Fibroblast of lung (primary cell): ENCODE results near the gene CNTFR. TPM values are rescaled to one million over a fixed set of nuclear protein-coding genes. Genes with fewer than 3 reads are reported as not detected.
A peak's percentile ranks its signal among the peaks of the same experiment; 100 is the strongest.

Experiments
- DNase-seq, 2 donors: peaks; one replicate each; pipeline versions ENCODE4 v3.0.0 to v3.0.0-alpha.2; 2010; ENCODE audit warnings: low read depth in 2 of 2
- H2AFZ ChIP-seq: 2 replicates; pipeline ENCODE4 v1.5.1; 2012; ENCODE audit warnings: low read length, control low read depth, inconsistent platforms
- H3K27ac ChIP-seq: 2 replicates; pipeline ENCODE4 v1.5.1; 2011; ENCODE audit warnings: low read length, control low read depth; ENCODE audit not compliant: insufficient read depth
- H3K27me3 ChIP-seq: 2 replicates; pipeline ENCODE4 v1.5.1; 2011; ENCODE audit warnings: mild to moderate bottlenecking, low read length; ENCODE audit not compliant: control insufficient read depth, insufficient read depth
- H3K36me3 ChIP-seq: 2 replicates; pipeline ENCODE4 v1.5.1; 2011; ENCODE audit warnings: low read length; ENCODE audit not compliant: control insufficient read depth, insufficient read depth
- H3K4me1 ChIP-seq: 2 replicates; pipeline ENCODE4 v1.5.1; 2011; ENCODE audit warnings: low read length; ENCODE audit not compliant: control insufficient read depth, insufficient read depth; ENCODE audit errors: extremely low read depth
- H3K4me2 ChIP-seq: 2 replicates; pipeline ENCODE4 v1.5.1; 2011; ENCODE audit warnings: low read length, control low read depth; ENCODE audit not compliant: insufficient read depth; ENCODE audit errors: extremely low read depth
- H3K4me3 ChIP-seq, 4 experiments: fragments of 200-600 bp in 1 of 4; sonication (generic) in 1 of 4; replicated peaks in 1 of 4; 2 replicates each; pipeline ENCODE4 v1.5.1; 2011 to 2016; ENCODE audit warnings: low read length in 4 of 4, low read depth in 3 of 4, mild to moderate bottlenecking in 3 of 4, control low read depth in 2 of 4, inconsistent platforms in 1 of 4, mixed read lengths in 1 of 4; ENCODE audit not compliant: insufficient read depth in 1 of 4; ENCODE audit errors: control extremely low read depth in 1 of 4
- H3K79me2 ChIP-seq: 2 replicates; pipeline ENCODE4 v1.5.1; 2012; ENCODE audit warnings: mild to moderate bottlenecking, low read length, inconsistent platforms; ENCODE audit not compliant: control insufficient read depth, insufficient read depth
- H3K9ac ChIP-seq: 2 replicates; pipeline ENCODE4 v1.5.1; 2011; ENCODE audit warnings: mild to moderate bottlenecking, low read length, control low read depth; ENCODE audit not compliant: insufficient read depth
- H3K9me3 ChIP-seq: 2 replicates; pipeline ENCODE4 v1.5.1; 2012; ENCODE audit warnings: low read depth, low read length; ENCODE audit not compliant: control insufficient read depth, insufficient read depth
- H4K20me1 ChIP-seq: 2 replicates; pipeline ENCODE4 v1.5.1; 2011; ENCODE audit warnings: low read length; ENCODE audit not compliant: control insufficient read depth, insufficient read depth; ENCODE audit errors: extremely low read depth
- CTCF ChIP-seq, 2 donors: IDR thresholded peaks in 1 of 2; conservative IDR thresholded peaks in 1 of 2; 1 replicate in 1 of 2; 2 replicates in 1 of 2; pipeline ENCODE4 v1.5.1; 2011 to 2012; ENCODE audit warnings: low read length in 2 of 2, control low read depth in 1 of 2, inconsistent platforms in 1 of 2, low read depth in 1 of 2, mild to moderate bottlenecking in 1 of 2
- EZH2 ChIP-seq: IDR thresholded peaks from 2 replicates; pipeline ENCODE4 v1.5.1; 2012; ENCODE audit warnings: low read length, control low read depth, mild to moderate bottlenecking; ENCODE audit errors: missing control alignments
- polyA plus RNA-seq, 2 donors: library from polyadenylated mRNA; depleted of rRNA in 1 of 2; stranded (reverse) in 1 of 2; unstranded in 1 of 2; fragments of >200 nt; gene quantifications; 2 replicates each; pipeline ENCODE4 v1.2.1, GENCODE V29; 2011 to 2012; ENCODE audit warnings: missing spikeins in 1 of 2
- total RNA-seq: library from RNA; depleted of rRNA; stranded (reverse); fragments of >200 nt; gene quantifications from 2 replicates; pipeline ENCODE4 v1.2.1, GENCODE V29; 2014

CNTFR gene
- total and polyA plus RNA-seq, 2 donors (not counting 1 experiment from before 2014, with no cell fraction given) = not detected

GRCh38 chr9:34612788-34613390 is 23.4 kb upstream of the CNTFR start:
- Histone ChIP-seq H3K27me3 (no peaks in the 10 kb centered on the region), H3K9me3 (no peaks in the 10 kb centered on the region), H3K4me1 (peaks cover 7% of the 10 kb centered on the region), H3K4me3 (peak overlapping the region; percentile 21 to 93 (median 76)), H3K4me2 (peak overlapping the region; percentile 79), H4K20me1 (no peaks in the 10 kb centered on the region), H2AFZ (peak overlapping the region; percentile 70), H3K36me3 (peaks cover 18% of the 10 kb centered on the region), H3K27ac (peak overlapping the region; percentile 17), H3K79me2 (no peaks in the 10 kb centered on the region), H3K9ac (no peak overlapping the region)
- TF ChIP-seq CTCF (conservative IDR thresholded peaks at IDR 0.05 in 1 of 2, IDR thresholded peaks at IDR 0.05 in 1 of 2; ENCODE audit: low read depth in 1 of 2, low read length in 2 of 2) = peak; percentile 73 to 90
- TF ChIP-seq EZH2 = no peak
- DNase-seq = peak; percentile 54 to 72

- TF ChIP-seq CTCF (conservative IDR thresholded peaks at IDR 0.05 in 1 of 2, IDR thresholded peaks at IDR 0.05 in 1 of 2; ENCODE audit: low read depth in 1 of 2, low read length in 2 of 2) = no peak
- TF ChIP-seq EZH2 = no peak
- Histone ChIP-seq H3K27ac (peak within 1 kb of the TSS; percentile 84), H3K4me3 (peak within 1 kb of the TSS; percentile 85 to 93 (median 86)), H3K36me3 (peaks cover 14% of the 10 kb centered on the region), H2AFZ (peak within 1 kb of the TSS; percentile 91), H3K9me3 (no peaks in the 10 kb centered on the region), H3K79me2 (no peaks in the 10 kb centered on the region), H3K9ac (peak within 1 kb of the TSS; percentile 86), H4K20me1 (no peaks in the 10 kb centered on the region), H3K4me1 (peaks cover 7% of the 10 kb centered on the region), H3K4me2 (peak within 1 kb of the TSS; percentile 87), H3K27me3 (no peaks in the 10 kb centered on the region)
- DNase-seq = peak; percentile 77 to 79
Observed at GRCh38 chr9:34611811-34612787, 22.6 kb upstream of the CNTFR start, which contains the start of gene RPP25L. Gene RPP25L (minus strand): TSS chr9:34612097. CDS start chr9:34611296, 801 bp downstream.

- H3K4me3 ChIP-seq = peak overlapping the region; percentile 85 to 93 (median 86)
- H3K79me2 ChIP-seq = no peaks in the 10 kb centered on the region
- no peak for TF ChIP-seq EZH2
- peak overlapping the region; percentile 87 for H3K4me2 ChIP-seq
- peak in 1 of 2 donors; percentile 22 for DNase-seq
- H3K9me3 ChIP-seq = no peaks in the 10 kb centered on the region
- peak overlapping the region; percentile 86 for H3K9ac ChIP-seq
- H2AFZ ChIP-seq = peak overlapping the region; percentile 68
- no peaks in the 10 kb centered on the region for H4K20me1 ChIP-seq
- H3K27me3 ChIP-seq = no peaks in the 10 kb centered on the region
- H3K36me3 ChIP-seq = peaks cover 11% of the 10 kb centered on the region
- peak overlapping the region; percentile 84 for H3K27ac ChIP-seq
- H3K4me1 ChIP-seq = peaks cover 7% of the 10 kb centered on the region
Observed at GRCh38 chr9:34611251-34611810, 21.8 kb upstream of the CNTFR start.
